ENCODE data around the gene NPY1R.

NPY1R gene

DNA sequence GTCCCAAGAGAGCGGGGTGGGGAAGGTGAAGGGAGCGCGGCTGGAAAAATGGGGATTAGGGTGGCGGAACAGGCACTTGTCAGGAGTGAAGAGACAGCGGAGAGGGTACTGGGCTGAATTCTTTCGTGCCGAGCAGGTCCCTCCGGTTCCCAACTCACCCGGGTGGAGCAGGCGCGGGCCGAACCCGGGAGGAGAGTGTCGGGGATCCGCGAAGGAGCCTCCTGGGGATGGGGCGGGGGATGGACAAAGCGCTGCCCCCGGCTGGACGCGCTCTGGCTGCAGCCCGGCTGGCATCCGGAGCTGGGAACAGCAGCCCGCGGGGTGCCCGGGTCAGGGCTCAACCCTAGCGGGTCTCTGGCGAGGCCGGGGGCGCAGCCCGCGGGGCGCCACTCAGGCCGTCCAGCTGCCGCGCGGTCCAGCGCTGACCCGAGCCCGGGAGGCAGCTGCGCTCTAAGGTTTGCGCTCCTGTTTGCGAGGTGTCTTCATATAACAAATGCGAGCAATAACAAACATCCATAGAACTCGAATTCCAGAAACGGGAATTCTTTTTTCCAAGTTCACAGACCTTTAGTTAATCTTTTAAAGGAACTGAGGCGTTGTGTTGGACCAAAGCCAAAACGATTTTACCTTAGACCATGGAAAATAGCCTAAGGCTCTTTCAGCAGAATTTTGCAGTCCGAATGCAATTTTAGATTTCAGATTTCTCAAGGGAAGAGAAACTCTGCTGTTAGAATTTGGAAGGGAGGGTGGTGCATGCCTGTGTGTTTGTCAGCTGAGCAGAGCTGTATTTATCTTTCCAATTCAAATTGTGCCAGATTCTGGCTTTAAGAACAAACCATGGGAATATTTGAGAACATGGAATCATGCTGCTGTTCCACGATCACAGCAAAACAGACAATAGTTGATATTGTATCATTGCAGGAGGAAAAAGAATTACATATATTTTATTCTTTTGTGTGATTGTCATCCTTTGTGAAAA, 12.0 kb upstream of the NPY1R start:
- no peak overlapping the region for H3K4me2 ChIP-seq
- H3K27me3 ChIP-seq (ENCODE audit: insufficient read depth, low read depth), result no peaks in the 10 kb centered on the region
- H3K36me3 ChIP-seq (ENCODE audit: insufficient read depth), result no peaks in the 10 kb centered on the region
- H3K9ac ChIP-seq, result no peak overlapping the region
- no peak overlapping the region for H3K4me3 ChIP-seq (IDR thresholded peaks at IDR 0.05; ENCODE audit: insufficient read depth, low read depth, low read length)
- TF ChIP-seq, protein P1, sequence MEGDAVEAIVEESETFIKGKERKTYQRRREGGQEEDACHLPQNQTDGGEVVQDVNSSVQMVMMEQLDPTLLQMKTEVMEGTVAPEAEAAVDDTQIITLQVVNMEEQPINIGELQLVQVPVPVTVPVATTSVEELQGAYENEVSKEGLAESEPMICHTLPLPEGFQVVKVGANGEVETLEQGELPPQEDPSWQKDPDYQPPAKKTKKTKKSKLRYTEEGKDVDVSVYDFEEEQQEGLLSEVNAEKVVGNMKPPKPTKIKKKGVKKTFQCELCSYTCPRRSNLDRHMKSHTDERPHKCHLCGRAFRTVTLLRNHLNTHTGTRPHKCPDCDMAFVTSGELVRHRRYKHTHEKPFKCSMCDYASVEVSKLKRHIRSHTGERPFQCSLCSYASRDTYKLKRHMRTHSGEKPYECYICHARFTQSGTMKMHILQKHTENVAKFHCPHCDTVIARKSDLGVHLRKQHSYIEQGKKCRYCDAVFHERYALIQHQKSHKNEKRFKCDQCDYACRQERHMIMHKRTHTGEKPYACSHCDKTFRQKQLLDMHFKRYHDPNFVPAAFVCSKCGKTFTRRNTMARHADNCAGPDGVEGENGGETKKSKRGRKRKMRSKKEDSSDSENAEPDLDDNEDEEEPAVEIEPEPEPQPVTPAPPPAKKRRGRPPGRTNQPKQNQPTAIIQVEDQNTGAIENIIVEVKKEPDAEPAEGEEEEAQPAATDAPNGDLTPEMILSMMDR (conservative IDR thresholded peaks at IDR 0.05; ENCODE audit: low read depth, low read length), result no peak
- H3K79me2 ChIP-seq (ENCODE audit: insufficient read depth, low read depth), result no peaks in the 10 kb centered on the region
- H4K20me1 ChIP-seq (ENCODE audit: insufficient read depth), result no peaks in the 10 kb centered on the region
- no peaks in the 10 kb centered on the region for H3K4me1 ChIP-seq (ENCODE audit: low read depth, poor library complexity, severe bottlenecking)
- no peak overlapping the region for H2AFZ ChIP-seq (ENCODE audit: low read depth)
- H3K27ac ChIP-seq, result no peak overlapping the region

- Histone ChIP-seq H3K36me3 (ENCODE audit: insufficient read depth) (no peaks in the 10 kb centered on the region), H2AFZ (ENCODE audit: low read depth) (no peak within 1 kb of the TSS), H3K4me3 (IDR thresholded peaks at IDR 0.05; ENCODE audit: insufficient read depth, low read depth, low read length) (no peak within 1 kb of the TSS), H3K27me3 (ENCODE audit: insufficient read depth, low read depth) (no peaks in the 10 kb centered on the region), H3K27ac (no peak within 1 kb of the TSS), H3K9ac (no peak within 1 kb of the TSS), H3K4me2 (no peak within 1 kb of the TSS), H4K20me1 (ENCODE audit: insufficient read depth) (no peaks in the 10 kb centered on the region), H3K4me1 (ENCODE audit: low read depth, poor library complexity, severe bottlenecking) (no peaks in the 10 kb centered on the region), H3K79me2 (ENCODE audit: insufficient read depth, low read depth) (no peaks in the 10 kb centered on the region)
- TF ChIP-seq, protein P1 (conservative IDR thresholded peaks at IDR 0.05; ENCODE audit: low read depth, low read length), result no peak
Observed at GRCh38 chr4:163343604-163344146, 11.3 kb upstream of the NPY1R start, which contains the start of gene NPY5R. Gene NPY5R (plus strand): TSS chr4:163343892. CDS start chr4:163350274, 6,382 bp downstream.

DNA sequence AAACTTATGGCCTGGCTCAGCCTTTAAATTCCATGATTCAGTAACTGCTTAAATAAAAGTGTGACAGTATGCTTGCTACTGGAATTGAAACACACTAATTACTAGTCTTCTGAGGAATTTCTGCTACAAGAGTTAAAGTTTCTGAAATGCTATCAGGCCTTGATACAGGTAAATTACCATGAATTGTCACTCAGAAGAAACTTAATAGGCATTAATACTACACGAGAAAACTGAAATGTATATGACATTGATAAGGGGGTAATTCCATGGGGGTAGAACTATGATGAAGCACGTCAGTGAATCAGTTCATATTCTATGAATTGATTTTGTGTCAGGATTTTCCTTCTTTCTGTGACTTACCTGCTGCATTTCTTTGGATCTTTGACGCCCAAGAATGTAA, 3.0 kb upstream of the NPY1R start:
- H3K4me2 ChIP-seq, result no peak overlapping the region
- no peaks in the 10 kb centered on the region for H3K4me1 ChIP-seq (ENCODE audit: low read depth, poor library complexity, severe bottlenecking)
- H4K20me1 ChIP-seq (ENCODE audit: insufficient read depth), result no peaks in the 10 kb centered on the region
- no peak overlapping the region for H2AFZ ChIP-seq (ENCODE audit: low read depth)
- TF ChIP-seq, protein P1 (conservative IDR thresholded peaks at IDR 0.05; ENCODE audit: low read depth, low read length), result no peak
- no peak overlapping the region for H3K4me3 ChIP-seq (IDR thresholded peaks at IDR 0.05; ENCODE audit: insufficient read depth, low read depth, low read length)
- H3K36me3 ChIP-seq (ENCODE audit: insufficient read depth), result no peaks in the 10 kb centered on the region
- no peaks in the 10 kb centered on the region for H3K27me3 ChIP-seq (ENCODE audit: insufficient read depth, low read depth)
- H3K79me2 ChIP-seq (ENCODE audit: insufficient read depth, low read depth), result no peaks in the 10 kb centered on the region
- no peak overlapping the region for H3K9ac ChIP-seq
- H3K27ac ChIP-seq, result no peak overlapping the region

DNA sequence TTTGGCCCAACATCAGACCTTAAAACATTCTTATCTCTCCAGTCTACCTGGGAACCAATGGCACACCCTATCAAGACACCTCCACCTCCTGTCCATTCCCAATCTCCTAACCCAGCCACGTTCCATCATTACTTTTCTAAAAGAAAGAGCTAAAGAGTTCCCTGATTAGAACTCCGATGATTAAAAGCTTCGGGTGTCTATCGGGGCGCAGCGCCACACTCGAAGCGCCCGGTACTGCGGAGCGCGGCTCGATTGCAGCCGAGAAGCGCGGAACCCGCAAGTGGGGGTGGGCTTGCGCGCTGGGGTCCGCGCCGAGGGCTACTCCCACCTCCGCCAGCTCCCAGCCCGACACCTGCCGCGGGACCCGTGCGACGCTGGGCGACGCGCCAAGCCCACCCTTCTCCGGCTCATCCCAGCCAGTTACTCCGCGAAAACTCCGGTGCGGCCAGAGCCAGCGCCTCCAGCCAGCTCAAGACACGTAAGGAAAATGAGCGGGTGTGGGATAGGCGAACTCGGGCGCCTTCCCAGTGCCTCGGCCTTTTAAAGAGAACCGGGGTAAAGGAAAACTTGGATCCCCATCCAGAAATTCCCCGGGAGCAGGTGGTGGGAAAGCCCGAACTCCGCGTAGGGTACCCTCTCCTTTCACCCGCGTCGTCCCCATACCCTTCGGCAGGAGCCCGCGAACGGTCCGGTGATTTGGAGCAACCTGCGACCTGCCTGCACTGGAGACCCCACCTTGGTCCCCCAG, 593 bp downstream of the NPY1R start:
- H3K79me2 ChIP-seq (ENCODE audit: insufficient read depth, low read depth), result no peaks in the 10 kb centered on the region
- no peaks in the 10 kb centered on the region for H3K36me3 ChIP-seq (ENCODE audit: insufficient read depth)
- TF ChIP-seq, protein P1 (conservative IDR thresholded peaks at IDR 0.05; ENCODE audit: low read depth, low read length), result no peak
- no peaks in the 10 kb centered on the region for H3K4me1 ChIP-seq (ENCODE audit: low read depth, poor library complexity, severe bottlenecking)
- no peaks in the 10 kb centered on the region for H4K20me1 ChIP-seq (ENCODE audit: insufficient read depth)
- H3K4me3 ChIP-seq (IDR thresholded peaks at IDR 0.05; ENCODE audit: insufficient read depth, low read depth, low read length), result no peak overlapping the region
- H3K4me2 ChIP-seq, result peak overlapping the region; percentile 33
- H2AFZ ChIP-seq (ENCODE audit: low read depth), result peak overlapping the region; percentile 85
- no peaks in the 10 kb centered on the region for H3K27me3 ChIP-seq (ENCODE audit: insufficient read depth, low read depth)
- H3K27ac ChIP-seq, result no peak overlapping the region
- no peak overlapping the region; the same call in 1 of the 2 replicates for H3K9ac ChIP-seq

All from KMS-11 (cell line).